ENCODE data around the gene PADI6.

- TF ChIP-seq EZH2 (IDR thresholded peaks at IDR 0.05; ENCODE audit: borderline replicate concordance, insufficient read depth, low read depth, low read length, poor library complexity, severe bottlenecking) (no peak), CTCF (IDR thresholded peaks at IDR 0.05) (no peak)
These were observed 10.3 kb upstream of the PADI6 start for GRCh38 chr1:17361687-17362086.

Data from B cell (primary cell).